Measurements from ENCODE around the gene COX10. TPM values are rescaled to one million over a fixed set of nuclear protein-coding genes. Genes with fewer than 3 reads are reported as not detected.
A peak's percentile ranks its signal among the peaks of the same experiment; 100 is the strongest.
"Not testable (repeated sequence)": the region's sequence is repeated elsewhere in the genome, so short reads cannot be mapped to it uniquely, and the experiment has no call there.

Gene COX10
- total RNA-seq, 1 donor from 2014 or later: 24.8 TPM

DNA sequence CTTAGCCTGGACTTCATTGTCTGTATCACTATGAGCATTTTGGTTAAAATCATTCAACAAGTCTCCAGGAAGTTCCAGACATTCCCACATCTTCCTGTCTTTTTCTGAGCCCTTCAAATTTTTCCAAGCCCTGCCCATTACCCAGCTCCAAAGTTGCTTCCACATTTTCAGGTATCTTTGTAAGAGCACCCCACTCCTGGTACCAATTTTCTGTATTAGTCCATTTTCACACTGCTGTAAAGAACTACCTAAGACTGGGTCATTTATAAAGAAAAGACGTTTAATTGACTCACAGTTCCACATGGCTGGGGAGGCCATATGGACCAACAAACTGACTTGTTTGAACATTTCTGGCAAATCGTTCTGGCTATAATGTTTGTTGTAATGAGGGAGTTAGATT is 100.0 kb downstream of the COX10 start:
- TF ChIP-seq, protein P1, sequence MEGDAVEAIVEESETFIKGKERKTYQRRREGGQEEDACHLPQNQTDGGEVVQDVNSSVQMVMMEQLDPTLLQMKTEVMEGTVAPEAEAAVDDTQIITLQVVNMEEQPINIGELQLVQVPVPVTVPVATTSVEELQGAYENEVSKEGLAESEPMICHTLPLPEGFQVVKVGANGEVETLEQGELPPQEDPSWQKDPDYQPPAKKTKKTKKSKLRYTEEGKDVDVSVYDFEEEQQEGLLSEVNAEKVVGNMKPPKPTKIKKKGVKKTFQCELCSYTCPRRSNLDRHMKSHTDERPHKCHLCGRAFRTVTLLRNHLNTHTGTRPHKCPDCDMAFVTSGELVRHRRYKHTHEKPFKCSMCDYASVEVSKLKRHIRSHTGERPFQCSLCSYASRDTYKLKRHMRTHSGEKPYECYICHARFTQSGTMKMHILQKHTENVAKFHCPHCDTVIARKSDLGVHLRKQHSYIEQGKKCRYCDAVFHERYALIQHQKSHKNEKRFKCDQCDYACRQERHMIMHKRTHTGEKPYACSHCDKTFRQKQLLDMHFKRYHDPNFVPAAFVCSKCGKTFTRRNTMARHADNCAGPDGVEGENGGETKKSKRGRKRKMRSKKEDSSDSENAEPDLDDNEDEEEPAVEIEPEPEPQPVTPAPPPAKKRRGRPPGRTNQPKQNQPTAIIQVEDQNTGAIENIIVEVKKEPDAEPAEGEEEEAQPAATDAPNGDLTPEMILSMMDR (conservative IDR thresholded peaks at IDR 0.05; ENCODE audit: low read depth, low read length): no peak
- DNase-seq (ENCODE audit: low read depth): no peak
- no peak overlapping the region for H3K4me3 ChIP-seq (ENCODE audit: low read depth, low read length)

DNA sequence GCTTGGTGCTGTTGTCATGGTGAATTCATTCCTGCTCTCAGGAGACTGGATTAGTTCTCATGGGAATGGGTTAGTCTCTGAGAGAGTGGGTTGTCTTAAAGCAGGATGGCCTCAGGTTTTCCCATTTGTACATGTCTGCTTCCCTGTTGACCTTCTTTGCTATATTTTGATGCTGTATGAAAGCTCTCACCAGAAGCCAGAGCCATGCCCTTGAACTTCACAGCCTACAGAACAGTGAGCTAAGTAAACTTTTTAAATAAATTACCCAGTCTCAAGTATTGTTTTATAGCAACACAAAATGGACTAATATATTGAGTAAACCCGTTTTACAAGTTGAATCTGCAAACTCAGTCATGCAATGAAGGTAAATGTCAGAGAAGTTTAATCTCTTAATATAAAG is 100.6 kb downstream of the COX10 start:
- DNase-seq (ENCODE audit: low read depth): no peak
- no peak overlapping the region for H3K4me3 ChIP-seq (ENCODE audit: low read depth, low read length)
- TF ChIP-seq, protein P1 (conservative IDR thresholded peaks at IDR 0.05; ENCODE audit: low read depth, low read length): no peak

DNA sequence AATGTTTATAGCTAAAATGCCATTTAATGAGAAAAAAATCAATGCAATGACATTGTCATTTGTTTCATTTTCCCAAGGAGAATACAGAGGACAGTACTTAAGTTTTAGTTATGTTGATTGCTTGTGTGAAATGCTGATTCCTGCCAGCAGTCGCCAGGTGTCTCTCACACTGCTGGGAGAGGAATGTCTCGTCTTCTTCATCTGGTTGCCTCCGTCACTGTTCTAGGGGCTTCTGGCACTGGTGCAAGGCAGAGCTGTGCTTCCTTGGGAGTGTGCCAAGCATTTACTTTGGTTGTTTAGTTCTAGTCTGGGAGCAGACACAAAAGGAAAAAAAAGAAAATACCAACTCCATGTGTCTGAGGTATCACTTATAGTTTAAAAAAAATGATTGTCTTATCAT is 107.7 kb downstream of the COX10 start:
- not testable (repeated sequence) for H3K4me3 ChIP-seq (ENCODE audit: low read depth, low read length); DNase-seq (ENCODE audit: low read depth)

DNA sequence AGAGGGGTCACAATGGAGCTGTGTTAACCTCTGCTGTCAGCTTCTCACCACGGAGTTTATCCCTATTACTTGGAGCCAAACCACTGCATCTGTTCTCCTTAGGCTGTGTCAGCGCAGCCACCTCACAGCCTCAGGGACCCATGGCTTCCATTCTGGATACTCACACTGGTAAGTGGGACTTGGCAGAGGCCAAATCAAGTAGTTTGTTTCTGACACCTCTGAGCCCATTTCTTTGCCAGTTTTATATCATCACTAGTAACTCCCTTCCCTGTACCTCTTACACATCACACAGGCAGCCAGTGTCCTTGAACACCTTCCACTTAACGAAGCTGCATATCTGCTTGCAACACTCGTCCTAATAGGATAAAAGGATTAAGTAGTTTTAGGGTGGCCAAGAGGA is 108.5 kb downstream of the COX10 start:
- H3K4me3 ChIP-seq (ENCODE audit: low read depth, low read length); DNase-seq (ENCODE audit: low read depth): not testable (repeated sequence)

- not testable (repeated sequence) for H3K4me3 ChIP-seq (ENCODE audit: low read depth, low read length); DNase-seq (ENCODE audit: low read depth)
Measured at GRCh38 chr17:14179951-14180350, 110.6 kb downstream of the COX10 start.

GRCh38 chr17:14182084-14182483 is 112.8 kb downstream of the COX10 start:
- DNase-seq (ENCODE audit: low read depth); H3K4me3 ChIP-seq (ENCODE audit: low read depth, low read length): not testable (repeated sequence)

DNA sequence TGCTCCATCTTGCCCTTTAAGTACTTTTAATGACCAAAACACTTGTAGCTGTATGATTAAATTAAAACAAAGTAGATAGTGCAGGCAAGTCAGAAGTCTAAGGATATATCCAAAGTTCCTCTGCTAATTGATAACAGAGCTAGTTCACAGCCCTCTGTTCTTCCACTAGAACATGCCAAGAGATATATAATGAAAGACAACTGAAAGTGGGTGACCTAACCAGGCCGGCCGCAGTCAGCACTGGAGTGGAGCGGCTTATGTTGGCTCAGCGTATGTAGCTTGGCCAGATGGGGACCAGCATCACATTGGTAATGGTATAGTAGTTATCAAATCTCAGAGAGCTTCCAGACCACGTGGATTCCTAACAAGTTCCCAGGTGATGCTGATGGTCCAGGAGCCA is 115.2 kb downstream of the COX10 start:
- DNase-seq (ENCODE audit: low read depth); H3K4me3 ChIP-seq (ENCODE audit: low read depth, low read length): not testable (repeated sequence)

DNA sequence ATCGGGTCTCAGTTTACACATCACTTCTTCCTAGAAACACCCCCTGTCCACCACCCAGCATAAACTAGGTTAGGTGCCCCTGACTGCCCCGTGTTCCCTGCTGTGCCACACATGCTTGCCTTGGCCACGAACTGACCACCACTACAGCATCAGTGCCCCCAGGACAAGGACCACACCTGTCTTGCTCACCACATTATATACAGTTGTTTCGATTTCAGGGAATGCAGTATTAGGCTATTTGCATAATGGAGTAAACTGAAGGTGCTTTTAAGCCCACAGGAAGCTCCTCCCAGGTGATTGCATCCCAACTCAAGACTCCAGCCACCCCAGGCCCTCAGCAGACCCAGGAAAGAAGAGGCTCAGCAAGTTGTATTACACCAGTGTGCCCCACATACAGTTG is 117.1 kb downstream of the COX10 start:
- not testable (repeated sequence) for H3K4me3 ChIP-seq (ENCODE audit: low read depth, low read length); DNase-seq (ENCODE audit: low read depth)

DNA sequence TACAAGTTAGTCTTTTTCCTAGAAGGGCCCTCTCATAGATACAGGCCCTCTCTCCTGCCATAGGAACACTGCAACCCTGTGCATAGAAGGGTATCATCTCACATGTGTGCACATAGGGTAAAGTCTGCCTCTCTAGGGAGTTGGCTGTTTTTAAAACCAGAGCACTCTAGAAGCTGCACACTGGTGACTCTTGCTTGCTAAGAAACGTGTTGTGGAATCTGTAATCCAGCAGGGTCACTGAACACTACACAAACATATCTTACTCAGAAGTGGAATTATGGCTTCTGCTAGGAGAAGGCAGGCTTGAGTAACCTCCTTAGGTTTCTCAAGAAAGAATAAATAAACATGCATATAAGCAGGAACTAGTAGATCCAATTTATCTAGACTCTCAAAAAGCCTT is 121.5 kb downstream of the COX10 start:
- DNase-seq (ENCODE audit: low read depth); H3K4me3 ChIP-seq (ENCODE audit: low read depth, low read length): not testable (repeated sequence)

DNA sequence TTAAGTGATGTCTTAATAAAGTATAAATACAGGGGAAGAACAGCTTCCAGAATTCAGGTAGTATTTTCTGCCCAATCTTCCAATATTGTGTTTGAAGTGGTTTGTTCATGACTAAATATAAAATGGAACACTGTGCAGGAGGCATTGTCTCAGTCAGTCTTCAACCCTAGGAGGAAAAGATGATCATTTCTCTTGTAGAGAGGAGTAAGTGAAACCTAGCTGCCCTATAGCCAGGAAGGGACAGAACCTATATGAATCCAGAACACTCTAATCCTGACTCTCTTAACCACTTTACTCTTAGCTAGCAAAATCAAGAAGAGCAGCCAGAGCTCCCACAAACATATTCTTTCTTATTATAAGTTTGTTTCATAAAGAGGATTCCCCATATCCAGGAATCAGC is 122.2 kb downstream of the COX10 start:
- H3K4me3 ChIP-seq (ENCODE audit: low read depth, low read length); DNase-seq (ENCODE audit: low read depth): not testable (repeated sequence)

DNA sequence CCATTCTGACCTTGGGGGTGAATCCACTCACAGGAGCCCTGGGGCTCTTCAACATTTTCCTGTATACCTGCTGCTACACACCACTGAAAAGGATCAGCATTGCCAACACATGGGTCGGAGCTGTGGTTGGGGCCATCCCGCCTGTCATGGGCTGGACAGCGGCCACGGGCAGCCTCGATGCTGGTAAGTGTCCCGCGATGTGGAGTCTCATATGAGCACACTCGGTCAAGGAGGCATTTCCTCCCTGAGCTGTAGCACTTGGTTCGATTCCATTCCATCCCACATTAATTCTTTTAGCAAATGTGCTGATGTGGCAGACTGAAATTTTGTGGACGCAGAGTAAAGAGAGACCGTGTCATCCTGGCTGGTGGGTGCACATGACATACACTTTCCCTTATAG is 122.7 kb downstream of the COX10 start:
- not testable (repeated sequence) for H3K4me3 ChIP-seq (ENCODE audit: low read depth, low read length); DNase-seq (ENCODE audit: low read depth)

GRCh38 chr17:14192636-14193344 is 123.5 kb downstream of the COX10 start:
- not testable (repeated sequence) for DNase-seq (ENCODE audit: low read depth); H3K4me3 ChIP-seq (ENCODE audit: low read depth, low read length)

GRCh38 chr17:14196377-14196997 is 127.2 kb downstream of the COX10 start:
- TF ChIP-seq, protein P1 (conservative IDR thresholded peaks at IDR 0.05; ENCODE audit: low read depth, low read length): peak; percentile 35
- no peak overlapping the region for H3K4me3 ChIP-seq (ENCODE audit: low read depth, low read length)
- DNase-seq (ENCODE audit: low read depth): no peak

Data from epithelial cell of proximal tubule (primary cell).